Fibroblast of skin of left quadriceps (primary cell): ENCODE data around the gene PDLIM7.

Source experiments
- DNase-seq, 2 experiments: peaks; one replicate each; pipeline ENCODE4 v3.0.0-alpha.2; 2013; ENCODE audit warnings: low read depth in 2 of 2

The PDLIM7 gene

DNA sequence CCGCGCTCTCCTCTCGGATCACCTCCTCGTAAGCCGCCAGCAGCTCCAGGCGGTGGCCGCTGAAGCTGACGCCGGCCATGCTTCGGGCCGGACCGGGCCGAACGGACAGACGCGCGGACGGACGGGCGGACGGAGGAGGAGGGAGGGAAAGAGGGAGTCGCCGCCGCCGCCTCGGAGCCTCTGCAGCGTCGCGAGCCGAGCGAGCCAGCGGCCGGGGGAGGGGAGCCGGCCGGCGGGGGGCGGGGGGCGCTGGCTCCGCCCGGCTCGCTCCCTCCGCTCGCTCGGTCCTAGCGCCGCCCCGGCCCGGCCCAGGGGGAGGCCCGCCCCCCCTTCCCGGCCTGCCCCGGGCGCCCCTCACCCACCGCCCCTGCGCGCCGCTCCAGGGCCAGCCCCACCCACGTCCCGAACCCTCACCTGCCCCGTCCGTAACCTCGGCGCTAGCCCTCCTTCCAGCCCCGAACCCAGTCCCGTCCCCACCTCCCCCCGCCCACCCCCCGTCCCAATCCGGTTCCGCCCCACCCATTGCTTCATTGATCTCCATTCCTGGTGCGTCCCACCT is 23.9 kb downstream of the PDLIM7 start, which contains the start of gene DBN1:
Gene DBN1, minus strand, starts transcription at position 192 of the 559 bp plus-strand sequence. Its CDS starts 113 bp downstream, at position 79.
- no peak for DNase-seq

DNA sequence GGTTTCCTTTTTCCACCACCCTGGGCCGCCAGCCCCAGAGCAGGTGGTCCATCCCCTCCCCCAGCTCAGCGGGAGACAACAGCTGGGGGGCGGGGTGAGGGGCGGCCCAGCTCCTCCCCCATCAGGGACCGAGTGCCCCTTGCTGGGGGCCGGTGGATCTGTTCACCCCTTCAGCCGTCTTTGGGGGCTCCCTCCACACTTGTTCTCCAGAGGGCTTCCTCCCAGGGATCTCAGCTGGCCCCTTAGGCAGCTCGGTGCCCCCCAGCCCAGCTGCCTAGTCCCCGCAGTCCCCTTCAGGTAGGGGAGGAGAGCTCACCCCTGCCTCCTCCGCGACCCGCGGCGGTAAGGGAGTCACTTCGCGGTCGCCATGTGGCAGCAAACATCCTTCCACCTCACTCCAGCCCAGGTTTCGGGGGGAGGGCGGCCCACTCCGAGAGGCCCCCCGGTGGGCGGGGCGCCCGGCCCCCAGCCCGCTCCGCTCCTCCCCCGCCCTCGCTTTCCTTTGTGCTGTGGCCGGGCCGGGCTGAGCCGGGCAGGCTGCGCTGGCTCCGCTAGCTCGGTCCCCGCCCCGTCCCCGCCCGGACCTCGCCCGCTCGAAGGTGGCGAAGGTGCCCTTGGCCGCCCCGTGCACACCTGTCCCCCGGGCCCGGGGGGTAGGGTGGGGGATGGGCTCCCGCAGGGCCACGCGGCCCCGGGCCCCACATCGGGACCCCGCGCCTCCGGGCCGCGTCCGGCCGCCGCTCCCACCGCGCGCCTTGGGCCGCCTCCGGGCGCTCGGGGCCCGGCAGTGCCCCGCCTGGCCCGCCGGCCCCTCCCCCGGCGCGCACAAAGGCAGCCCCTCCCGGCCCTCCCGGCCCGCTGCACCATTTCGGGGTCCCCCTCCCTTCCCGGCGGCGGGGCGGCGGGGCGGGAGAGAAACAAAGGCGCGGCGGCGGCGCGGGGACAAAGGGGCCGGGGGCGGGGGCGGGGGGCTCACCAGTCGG is 24.7 kb downstream of the PDLIM7 start:
- DNase-seq: no peak

DNA sequence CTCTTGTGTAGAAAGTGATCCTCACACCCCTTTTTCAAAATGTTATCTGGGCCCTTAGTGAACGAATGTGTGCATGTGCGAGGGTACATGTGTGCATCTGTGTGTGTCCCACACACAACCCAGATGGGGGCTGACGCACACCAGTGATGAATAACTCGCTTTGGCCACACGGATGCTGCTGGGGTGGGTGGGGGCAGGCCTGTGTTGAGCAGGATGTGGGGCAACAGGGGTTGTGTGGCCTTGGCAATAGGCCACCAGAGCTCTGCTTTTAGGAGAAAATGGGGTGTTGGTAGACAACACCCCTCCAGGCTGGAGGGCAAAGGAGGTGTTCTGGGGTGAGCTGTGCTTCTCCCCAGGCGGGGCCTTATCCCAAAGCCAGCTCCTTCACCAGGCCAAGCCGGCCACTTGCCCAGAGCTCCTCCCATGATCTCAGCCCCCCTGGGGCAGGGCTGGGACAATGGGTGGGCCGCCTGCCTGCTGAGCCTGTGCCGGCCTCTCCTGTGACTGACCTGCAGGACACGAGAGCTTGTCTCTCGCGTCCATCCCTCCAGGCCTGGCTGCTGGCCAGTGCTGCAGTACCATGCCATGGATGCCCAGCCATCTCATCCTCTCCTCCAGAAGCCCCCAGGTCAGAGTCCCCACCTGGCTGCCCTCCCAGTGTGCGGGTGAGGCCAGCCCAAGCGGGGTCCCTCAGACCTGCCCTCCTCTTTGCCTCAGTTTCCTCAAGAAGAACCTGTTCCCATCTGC is 25.6 kb downstream of the PDLIM7 start:
- DNase-seq: no peak

DNA sequence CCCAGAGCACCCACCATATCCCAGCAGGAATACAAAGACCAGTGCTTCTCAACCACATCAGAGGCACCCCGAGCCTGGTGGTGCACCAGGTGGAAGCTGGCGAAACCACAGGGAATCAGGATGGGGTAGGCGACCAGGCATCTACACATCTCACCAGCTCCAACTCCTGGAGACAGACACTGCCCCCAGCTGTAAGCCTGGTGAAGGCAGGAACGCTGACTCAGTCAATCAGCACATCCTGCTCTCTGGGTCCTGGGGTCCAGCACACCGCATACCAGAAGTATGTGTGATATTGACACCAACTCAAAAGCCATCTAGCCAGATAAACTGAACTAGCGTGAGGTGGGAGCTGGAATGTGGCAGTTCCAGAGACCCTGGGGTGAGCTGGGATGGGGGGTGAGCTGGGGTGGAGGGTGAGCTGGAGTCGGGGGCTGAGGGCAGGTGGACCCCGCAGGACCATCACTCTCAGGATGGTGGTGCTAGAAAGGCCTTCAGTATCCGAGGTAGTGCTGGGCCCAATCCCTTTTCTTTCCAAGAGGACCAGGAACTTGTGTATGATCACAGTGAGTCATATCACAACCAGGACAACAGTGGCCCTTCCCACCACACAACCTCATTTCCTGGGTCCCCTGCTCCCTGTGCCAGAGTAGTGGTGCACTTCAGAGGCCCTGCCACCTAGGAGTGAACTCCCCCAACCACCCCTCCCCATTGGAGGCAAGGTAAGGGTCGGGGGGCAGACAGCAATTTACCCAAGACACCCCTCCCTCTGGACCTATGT is 26.5 kb downstream of the PDLIM7 start:
- DNase-seq: no peak

DNA sequence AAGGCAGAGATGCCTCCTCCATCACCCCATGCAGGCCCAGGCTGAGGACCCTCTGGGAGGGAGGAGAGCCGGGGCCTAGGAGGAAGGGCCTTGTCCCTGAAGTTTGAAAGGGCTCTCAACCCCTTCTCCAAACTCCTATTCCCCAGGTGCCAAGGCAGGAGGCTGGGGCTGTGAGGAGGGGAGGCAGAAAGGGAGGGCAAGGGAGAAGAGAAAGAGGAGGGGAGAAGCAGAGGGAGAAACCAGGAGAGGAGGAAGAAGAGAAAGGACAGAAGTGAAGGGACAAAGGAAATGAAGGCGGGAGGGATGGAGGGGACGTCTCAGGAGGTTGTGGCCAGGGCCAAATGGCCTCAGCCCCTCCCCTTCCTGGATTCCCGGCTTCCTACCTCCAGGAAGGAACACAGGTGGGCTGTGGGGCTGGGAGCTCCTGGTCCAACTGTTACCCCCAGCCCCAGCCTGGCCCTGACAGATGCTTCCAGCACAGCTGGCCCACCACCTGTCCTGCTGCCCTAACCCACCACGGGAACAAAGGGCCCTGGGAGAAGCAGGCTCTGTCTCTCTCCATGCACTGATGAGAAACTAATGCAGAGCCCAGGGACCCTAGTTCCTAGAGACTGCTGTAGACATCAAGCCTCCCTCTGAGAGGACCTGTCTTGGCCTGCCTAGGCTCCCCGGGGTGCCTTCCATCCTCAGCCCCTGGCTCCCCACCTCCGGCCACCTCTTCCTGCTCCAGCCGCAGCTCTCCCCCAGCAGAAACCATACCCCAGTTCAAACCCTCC is 27.5 kb downstream of the PDLIM7 start:
- no peak for DNase-seq

DNA sequence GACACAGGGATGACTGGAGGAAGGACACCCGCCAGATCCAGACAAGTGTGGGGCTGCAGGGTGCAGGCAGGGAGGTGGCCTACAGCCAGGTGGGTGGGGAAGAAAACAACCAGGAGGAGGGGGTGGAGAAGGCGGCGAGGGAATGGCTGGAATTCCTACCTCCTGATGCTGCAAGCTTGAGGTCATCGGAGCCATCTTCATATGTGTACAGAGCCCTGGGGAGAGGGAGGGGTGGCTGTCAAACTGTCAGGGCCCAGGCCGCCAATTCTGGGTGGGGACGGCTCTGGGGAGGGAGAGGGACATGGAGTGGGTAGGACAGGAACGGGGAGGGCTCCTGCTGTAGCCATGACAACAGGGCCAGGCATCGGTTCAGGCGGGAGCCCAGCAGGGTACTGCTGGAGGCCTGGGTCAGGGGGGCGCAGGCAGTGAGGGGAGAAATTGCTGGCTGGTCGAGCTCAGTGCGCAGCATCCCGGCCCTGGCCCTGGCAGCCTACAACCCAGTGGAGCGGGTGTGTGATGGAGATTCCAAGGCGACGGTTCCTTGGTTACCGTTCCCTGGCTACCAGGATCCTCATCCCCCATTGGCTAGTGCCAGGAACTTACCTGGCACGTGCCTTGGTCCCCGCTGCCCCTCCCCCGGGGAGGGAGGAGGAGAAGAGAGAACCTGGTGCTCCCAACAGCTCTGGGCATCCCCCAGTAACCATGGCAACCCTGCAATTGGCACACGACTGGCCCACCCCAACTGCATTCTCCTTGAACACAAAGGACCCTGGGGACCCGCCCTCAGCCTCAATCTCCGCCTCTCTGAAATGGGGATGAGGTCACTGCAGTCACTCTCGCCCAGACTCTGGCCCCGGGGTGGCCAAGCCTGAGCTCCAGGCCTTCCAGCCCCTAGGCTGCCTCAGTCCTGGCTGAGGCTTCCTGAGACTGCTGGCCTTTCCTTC is 28.4 kb downstream of the PDLIM7 start:
- no peak for DNase-seq

DNA sequence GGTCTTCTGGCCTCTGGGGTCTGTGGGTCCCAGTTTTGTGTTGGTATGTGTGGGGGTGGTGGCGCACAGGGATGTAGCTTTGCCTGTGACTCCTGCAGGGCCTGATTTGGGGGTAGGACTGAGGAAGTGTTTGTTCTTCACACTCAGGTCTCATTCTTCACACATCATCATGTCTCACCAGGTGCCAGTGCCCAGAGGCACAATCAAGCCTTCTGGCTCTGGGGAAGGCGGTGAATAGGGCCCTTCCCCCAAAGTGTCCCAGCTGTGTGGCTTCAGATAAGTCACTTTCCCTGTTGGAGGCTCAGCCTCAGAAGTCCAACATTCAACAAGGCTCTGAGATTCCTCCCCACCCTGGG is 29.1 kb downstream of the PDLIM7 start:
- DNase-seq: no peak

DNA sequence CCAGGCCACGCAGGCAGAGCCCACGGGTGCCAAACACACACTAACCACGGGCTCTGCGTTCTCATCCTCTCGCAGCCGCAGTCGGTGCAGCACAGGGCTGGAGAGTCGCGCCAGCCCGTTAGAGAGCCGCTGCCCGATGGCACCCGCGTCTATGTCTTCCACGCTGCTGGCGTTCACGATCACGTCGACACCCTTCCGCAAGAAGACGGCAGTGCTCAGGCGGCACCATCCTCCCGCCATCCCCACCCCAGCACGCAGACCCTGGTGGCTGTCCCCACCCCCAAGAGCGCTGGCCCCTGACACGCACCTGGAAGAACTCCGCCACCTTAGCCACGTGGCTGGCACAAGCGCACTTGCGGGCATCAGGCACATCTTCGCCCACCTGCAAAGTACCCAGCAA is 30.0 kb downstream of the PDLIM7 start:
- no peak for DNase-seq

DNA sequence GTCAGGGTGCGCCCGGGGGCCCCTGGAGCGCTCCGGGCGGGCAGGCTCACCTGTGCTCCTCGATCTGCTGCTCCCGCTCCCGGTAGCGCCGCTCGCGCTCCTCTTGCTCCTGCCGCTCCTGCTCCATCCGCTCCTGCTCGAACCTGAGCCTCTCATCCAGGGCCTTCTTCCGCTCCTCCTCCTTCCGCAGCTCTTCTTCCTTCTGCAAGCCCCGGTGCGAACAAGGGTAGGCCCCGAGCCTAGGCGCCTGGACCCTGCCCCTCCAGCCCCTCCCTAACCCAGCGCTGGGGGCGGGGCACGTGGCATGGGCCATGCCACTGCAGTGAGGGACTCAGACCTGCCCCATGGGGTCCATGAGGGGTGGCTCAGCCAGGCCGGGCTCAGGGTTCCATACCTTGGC is 30.5 kb downstream of the PDLIM7 start:
- no peak for DNase-seq

DNA sequence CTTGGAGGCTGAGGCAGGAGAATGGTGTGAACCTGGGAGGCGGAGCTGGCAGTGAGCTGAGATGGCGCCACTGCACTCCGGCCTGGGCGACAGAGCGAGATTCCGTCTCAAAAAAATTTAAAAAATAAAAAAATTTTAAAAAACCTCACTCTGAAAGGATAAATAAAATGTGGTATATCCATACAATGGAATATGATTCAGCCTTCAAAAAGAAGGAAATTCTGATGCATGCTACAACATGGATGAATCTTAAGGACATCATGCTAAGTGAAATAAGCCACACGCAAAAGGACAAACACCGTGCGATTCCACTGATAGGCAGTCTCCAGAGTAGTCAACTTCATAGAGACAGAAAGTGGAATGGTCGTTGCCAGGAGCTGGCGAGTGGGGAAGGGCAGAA is 32.4 kb downstream of the PDLIM7 start:
- no peak for DNase-seq

DNA sequence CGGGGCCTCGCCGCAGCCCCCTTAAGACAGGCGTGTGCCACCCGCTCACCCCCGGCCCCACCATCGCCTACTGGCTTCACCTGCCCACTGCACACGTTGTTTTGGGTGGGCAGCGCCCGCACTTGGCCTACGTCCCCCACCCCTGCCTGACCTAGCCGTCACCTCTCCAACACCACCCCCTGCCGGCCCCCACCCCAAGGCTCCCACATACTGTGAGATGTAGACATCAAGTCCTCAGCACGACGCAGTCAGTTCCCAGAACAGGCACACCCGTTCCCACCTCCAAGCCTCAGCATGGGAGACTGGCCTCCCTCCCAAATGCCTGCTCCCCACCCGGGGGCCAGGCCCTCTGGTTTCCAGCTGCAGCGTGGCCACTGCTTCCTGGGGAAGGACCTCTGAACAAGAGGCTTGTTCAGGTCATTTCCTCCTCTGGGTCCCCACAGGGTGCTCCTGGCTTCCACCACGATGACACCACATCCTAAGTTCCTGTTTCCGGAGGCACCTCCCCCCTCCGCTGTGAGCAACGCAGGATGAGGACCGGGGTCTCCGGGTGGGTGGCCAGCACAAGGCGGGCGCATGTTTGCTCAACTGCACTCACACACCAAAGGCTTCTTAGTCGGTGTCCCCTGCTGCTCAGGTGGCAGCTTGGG is 35.3 kb downstream of the PDLIM7 start:
- DNase-seq: no peak

DNA sequence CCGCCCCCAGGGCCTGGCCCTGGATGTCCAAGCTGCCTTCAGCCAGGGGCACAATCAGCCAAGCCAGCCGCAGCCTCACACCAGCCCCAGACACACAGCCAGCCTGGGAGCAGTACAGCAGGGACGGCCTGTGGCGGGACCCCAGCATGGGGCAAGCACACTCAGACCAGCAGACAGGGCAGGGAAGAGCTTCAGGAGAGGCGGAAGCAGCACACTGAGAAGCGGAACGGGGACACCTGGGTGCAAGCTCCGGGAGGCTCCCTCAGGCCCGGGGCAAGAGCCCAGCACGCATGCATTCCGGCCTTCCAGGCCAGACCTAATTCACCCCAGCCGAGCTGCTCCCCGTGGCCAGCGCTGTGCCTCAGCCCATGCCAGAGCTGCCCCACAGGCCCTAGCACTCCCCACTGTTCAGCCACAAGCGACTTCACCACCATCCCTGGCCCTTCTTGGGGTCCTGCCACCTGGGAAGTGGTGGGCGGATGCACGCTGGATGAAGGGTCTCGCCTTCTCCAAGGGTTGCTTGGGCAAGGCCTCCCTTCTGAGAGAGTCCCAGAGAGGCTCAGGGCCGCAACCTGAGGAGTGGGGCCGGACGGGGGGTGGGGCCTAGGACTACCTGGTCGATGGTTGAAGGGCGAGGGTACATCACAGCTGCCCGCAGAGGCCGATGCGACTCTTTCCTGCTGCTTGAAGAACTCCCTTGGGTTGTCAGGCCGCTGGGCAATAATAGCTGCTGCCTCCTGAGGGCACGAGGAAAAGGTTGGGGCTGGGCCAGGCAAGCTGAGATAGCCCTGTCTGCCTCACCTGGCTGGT is 37.4 kb downstream of the PDLIM7 start:
- DNase-seq: no peak

DNA sequence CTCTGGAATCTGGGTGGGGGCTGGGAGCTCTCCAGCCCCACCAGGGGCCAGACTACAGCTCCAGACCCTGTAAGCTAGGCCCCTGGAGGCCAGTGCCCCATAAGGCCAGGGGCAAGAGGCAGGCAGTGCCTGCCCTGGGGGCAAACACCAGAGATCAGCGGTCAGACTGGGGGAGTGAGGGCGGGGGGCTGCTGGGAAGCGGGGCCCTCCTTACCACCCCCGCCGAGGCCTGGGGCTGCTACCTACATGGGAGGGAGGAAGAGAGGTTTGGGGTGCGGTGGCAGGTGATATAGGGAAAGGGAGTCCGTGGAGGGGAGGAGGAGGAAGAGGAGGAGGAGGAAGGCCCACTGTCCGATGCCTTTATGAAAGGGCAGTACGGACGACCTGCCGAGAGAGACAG is 38.0 kb downstream of the PDLIM7 start:
- DNase-seq: no peak

DNA sequence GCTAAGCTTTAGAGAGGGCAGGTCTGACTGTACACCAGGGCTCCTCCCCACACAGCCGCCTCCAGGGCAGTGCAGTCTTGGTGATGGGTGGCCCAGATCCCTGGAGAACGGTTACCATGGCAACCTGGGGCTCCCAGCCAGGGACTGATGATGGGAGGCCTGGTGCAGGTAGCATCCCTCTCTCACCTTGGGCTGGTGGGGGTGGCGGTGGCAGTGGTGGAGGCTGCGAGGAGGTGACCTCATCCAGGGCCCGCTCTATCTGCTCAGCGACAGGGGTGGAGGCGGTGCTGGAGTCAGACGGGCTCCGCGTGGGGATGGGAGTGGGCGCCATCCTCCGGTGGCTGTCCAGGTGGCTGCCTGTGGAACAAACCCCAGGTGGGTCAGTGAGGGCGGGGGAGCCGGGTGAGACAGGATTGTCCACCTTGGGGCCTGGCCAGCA is 38.5 kb downstream of the PDLIM7 start:
- DNase-seq: no peak

DNA sequence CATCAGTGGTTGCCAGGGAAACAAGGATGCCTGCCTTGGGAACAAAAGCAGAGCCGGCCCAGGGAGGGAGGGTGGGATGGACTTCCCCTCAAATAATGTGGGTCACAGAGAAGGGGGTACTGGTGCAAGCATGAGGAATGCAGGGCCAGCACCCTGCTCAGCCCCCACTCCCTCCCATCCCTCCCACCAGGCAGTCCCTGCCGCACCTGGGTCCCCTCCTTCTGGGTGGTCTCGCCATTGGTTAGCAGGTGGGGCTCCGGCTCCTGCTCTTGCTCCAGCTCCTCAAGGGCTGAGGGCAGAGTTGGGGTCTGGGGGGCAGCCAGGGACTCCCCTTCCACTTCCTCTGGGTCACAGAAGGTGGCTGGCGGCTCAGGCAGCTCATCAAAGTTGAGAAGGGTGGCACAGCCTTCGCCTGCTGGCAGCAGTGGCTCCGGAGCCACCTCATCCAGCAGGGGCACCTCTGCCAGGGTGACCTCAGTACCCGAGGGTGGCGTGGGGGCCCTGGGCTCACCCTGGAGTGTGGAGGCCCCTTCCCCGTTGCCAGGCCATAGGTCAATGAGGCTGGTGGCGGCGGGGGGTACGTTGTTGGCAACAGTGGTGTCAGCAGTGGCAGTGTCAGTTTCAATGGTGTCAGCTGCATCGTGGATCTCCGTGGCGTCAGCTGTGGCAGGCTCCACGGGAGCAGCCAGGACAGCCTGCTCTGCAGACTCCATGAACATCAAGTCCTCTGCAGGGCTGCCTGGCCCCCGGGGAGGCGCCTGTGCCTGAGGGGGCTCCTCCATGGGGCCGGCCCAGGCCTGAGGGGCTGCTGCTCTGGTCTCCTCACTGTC is 39.3 kb downstream of the PDLIM7 start:
- no peak for DNase-seq

DNA sequence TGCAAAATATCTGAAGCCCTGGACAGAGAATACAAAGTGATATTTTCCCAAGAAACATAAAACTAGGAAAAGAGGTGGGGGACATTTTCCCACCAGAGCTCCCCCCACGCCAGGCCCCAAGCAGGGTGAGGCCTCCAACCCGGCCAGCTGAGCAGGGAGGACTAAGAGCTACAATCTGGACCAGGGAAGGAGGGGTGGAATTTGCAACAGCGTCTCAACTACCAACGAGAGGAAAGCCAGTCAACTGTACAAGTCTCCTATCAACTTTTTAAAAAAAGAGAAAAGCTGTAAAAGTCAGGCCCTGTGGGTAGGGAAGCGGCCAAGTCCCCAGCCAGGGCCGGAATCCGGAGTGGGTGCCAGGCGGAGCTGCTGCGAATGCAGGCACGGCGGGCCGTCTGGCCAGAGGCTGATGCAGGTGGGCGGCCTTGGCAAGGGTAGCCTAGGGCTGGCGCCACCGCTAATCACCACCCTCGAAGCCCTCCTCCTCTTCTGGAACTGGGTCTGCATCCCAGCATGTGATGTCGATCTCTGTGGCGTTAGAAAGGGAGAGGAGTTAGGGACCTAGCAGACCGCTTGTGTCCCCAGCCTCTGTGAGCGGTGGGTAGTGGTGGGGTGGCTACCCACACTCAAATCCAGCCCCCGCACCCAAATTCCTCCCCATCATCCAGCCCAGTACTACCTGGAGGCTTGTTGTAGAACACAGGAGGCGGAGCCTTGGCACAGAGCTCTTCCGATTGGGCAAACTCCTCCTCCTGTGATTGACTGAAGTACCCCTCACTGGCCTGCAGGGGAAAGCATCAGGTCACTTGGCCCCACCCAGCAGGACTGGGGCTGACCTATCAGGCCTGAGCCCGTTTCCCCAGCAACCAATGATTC is 40.2 kb downstream of the PDLIM7 start:
- peak; percentile 85 to 86 for DNase-seq

DNA sequence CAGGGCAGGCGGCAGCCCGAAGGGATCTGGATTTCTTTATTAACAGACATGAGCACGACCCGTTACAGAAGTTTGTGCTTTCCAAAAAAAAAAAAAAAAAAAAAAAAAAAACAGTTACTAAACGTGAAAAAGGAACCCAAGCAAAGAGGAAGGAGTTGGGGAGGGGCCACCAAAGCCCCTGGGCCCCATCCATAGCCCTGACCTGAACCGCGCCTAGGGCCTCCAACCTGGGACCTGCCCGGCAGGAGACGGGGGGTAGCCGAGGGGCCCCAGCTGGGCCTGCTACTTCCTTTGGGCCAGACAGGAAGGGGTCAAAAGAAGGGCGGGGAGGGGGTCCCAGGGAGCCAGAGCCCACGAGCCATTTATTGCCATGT is 40.8 kb downstream of the PDLIM7 start:
- no peak for DNase-seq
